Sigmoid colon (tissue), 7 donors: ENCODE data around the gene CNIH3. TPM values are rescaled to one million over a fixed set of nuclear protein-coding genes. Genes with fewer than 3 reads are reported as not detected.

ENCODE experiments used
- DNase-seq: peaks from one replicate; pipeline ENCODE4 v3.0.0-alpha.2; 2019
- H3K27ac ChIP-seq, 4 donors: fragments of 200-600 bp; sonication (generic); one replicate each; pipeline ENCODE4 v1.5.1; 2016 to 2019; ENCODE audit warnings: mild to moderate bottlenecking in 1 of 4
- H3K27me3 ChIP-seq, 3 donors: fragments of 200-600 bp; sonication (generic); one replicate each; pipeline ENCODE4 v1.5.1; 2019; ENCODE audit warnings: mild to moderate bottlenecking in 1 of 3
- H3K36me3 ChIP-seq, 4 donors: fragments of 200-600 bp; sonication (generic); one replicate each; pipeline ENCODE4 v1.5.1; 2016 to 2019
- H3K4me1 ChIP-seq, 4 donors: fragments of 200-600 bp; sonication (generic); one replicate each; pipeline ENCODE4 v1.5.1; 2017 to 2019
- H3K4me3 ChIP-seq, 4 donors: fragments of 200-600 bp; sonication (generic); one replicate each; pipeline ENCODE4 v1.5.1; 2017 to 2019; ENCODE audit warnings: mild to moderate bottlenecking in 2 of 4, moderate library complexity in 1 of 4
- H3K9me3 ChIP-seq, 4 donors: fragments of 200-600 bp in 3 of 4; sonication (generic) in 3 of 4; one replicate each; pipeline versions ENCODE4 v1.5.1 to v1.6.1; 2013 to 2019
- CTCF ChIP-seq, 4 experiments: fragments of 450-650 bp in 3 of 4; fragments of 200-600 bp in 1 of 4; IDR thresholded peaks; one replicate each; pipeline ENCODE4 v1.5.1; 2016 to 2019; ENCODE audit warnings: antibody characterized with exemption in 4 of 4, mild to moderate bottlenecking in 3 of 4, moderate library complexity in 2 of 4
- EP300 ChIP-seq, 4 donors: sonication (generic); formaldehyde crosslinking; IDR thresholded peaks; one replicate each; pipeline ENCODE4 v1.6.1; 2017; ENCODE audit warnings: antibody characterized with exemption in 4 of 4
- POLR2A ChIP-seq, 2 donors: fragments of 450-650 bp; IDR thresholded peaks; one replicate each; pipeline ENCODE4 v1.6.1; 2016; ENCODE audit warnings: antibody characterized with exemption in 2 of 2, mild to moderate bottlenecking in 2 of 2, moderate library complexity in 2 of 2
- POLR2AphosphoS5 ChIP-seq, 4 donors: sonication (generic); formaldehyde crosslinking; IDR thresholded peaks; one replicate each; pipeline ENCODE4 v1.6.1; 2017; ENCODE audit warnings: antibody characterized with exemption in 4 of 4
- WGBS, 2 donors: extraction: QIAGEN DNeasy Blood & Tissue Kit; methylation state at CpG; one replicate each; pipeline ENCODE4 v1.1.7; 2013; 5-methylcytosine and 5-hydroxymethylcytosine counted together
- intact Hi-C: fragments of 100-400 bp; cut with DNase I; formaldehyde crosslinking; loops from one replicate; pipeline ENCODE4 v1.15.1; 2023
- polyA plus RNA-seq, 3 donors: library from polyadenylated mRNA; stranded (reverse); fragments of 200-250 nt; gene quantifications; one replicate each; pipeline ENCODE4 v1.2.3, GENCODE V29; 2013
- total RNA-seq, 4 donors: library from RNA; depleted of rRNA; stranded (reverse); fragments of >200 nt; gene quantifications; one replicate each; pipeline ENCODE4 v1.1.0, GENCODE V29; 2016
- donor health status: healthy with polysubstance abuse.
- donor health status: Bipolar disorder and iron deficiency.
- donor health status: healthy.

Gene CNIH3
- total and polyA plus RNA-seq, 7 donors, result 0.60 to 2.8 (median 1.4) TPM

- Histone ChIP-seq H3K27ac (no peak overlapping the region), H3K9me3 (no peaks in the 10 kb centered on the region), H3K4me3 (no peak overlapping the region), H3K4me1 (no peaks in the 10 kb centered on the region), H3K27me3 (no peaks in the 10 kb centered on the region), H3K36me3 (no peaks in the 10 kb centered on the region)
- no peak for TF ChIP-seq POLR2AphosphoS5 (IDR thresholded peaks at IDR 0.05)
- TF ChIP-seq POLR2A (IDR thresholded peaks at IDR 0.05), result no peak
- TF ChIP-seq EP300 (IDR thresholded peaks at IDR 0.05), result no peak
- TF ChIP-seq CTCF (IDR thresholded peaks at IDR 0.05), result no peak
- no peak for DNase-seq
- 96% methylated on average over 4 of the region's 4 CpGs for WGBS, 2 donors
- intact Hi-C loops, result no loop called here
Measured at GRCh38 chr1:224690576-224690975, 74.5 kb downstream of the CNIH3 start.

DNA sequence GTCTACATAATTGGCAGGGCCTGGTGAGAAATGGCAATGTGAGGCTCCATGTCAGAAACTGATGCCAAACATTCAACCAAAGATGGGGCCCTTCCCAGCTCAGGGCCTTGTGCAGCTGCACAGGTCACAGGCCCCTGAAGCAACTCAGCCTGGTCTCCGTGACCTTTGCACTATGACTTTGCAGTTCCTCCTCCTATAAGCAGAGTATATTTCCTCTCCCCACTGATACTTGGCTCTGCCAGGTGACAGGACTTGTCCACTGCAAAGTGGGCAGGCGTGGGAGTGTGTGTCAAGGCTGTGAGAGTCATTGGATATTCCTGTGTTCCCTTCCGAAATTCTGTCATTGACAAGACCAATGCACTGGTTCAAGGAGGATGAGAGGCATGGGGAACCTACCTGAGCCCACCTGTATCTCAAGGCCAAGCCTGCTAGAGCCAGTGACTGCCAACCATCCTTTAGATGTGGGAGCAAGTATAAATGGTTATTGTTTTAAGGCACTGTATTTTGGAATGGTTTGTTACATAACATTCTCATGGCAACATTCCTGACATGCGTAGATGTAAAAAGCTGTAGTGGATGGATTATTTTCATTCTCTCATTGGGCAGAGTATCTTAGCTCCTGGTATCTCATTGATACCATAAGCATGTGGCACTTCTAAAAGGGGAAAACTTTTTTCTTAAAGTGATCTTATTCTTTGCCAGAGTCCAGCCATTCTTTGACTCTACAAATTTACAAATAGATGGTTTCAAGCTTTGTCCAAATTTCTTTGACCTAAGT lies 75.2 kb downstream of the CNIH3 start:
- Histone ChIP-seq H3K27ac (no peak overlapping the region), H3K9me3 (no peaks in the 10 kb centered on the region), H3K27me3 (no peaks in the 10 kb centered on the region), H3K4me3 (no peak overlapping the region), H3K36me3 (no peaks in the 10 kb centered on the region), H3K4me1 (no peaks in the 10 kb centered on the region)
- no peak for TF ChIP-seq POLR2A (IDR thresholded peaks at IDR 0.05)
- no peak for TF ChIP-seq POLR2AphosphoS5 (IDR thresholded peaks at IDR 0.05)
- TF ChIP-seq EP300 (IDR thresholded peaks at IDR 0.05), result no peak
- no peak for TF ChIP-seq CTCF (IDR thresholded peaks at IDR 0.05)
- intact Hi-C loops, result no loop called here
- WGBS, 2 donors, result 68 to 69% methylated on average over 4 of the region's 4 CpGs
- no peak for DNase-seq

GRCh38 chr1:224694969-224695368 lies 78.9 kb downstream of the CNIH3 start:
- no peak for DNase-seq
- Histone ChIP-seq H3K9me3 (no peaks in the 10 kb centered on the region), H3K4me3 (no peak overlapping the region), H3K27me3 (no peaks in the 10 kb centered on the region), H3K27ac (no peak overlapping the region), H3K36me3 (no peaks in the 10 kb centered on the region), H3K4me1 (no peaks in the 10 kb centered on the region)
- TF ChIP-seq EP300 (IDR thresholded peaks at IDR 0.05) (no peak), POLR2AphosphoS5 (IDR thresholded peaks at IDR 0.05) (no peak), POLR2A (IDR thresholded peaks at IDR 0.05) (no peak), CTCF (IDR thresholded peaks at IDR 0.05) (no peak)
- 86 to 94% methylated on average over 3 of the region's 3 CpGs for WGBS, 2 donors
- intact Hi-C loops, result no loop called here

DNA sequence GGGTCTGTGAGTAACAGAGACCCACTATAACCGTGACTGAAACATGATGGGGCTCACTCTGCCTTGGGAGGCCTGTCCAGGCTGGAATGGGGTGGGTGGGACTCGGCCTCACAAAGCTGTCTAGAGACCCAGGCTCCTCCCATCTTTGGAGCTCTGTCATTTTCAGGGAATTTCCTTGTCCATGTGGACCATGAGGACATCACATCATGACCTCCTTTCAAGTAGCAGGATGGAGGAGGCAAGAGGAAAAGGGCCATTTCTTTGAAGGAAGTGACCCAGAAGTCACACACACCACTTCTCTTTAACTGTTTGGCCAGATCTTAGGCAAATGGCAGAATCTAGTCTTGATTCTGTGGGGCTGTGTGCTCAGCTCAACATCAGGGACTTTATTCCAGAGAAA lies 79.9 kb downstream of the CNIH3 start:
- H3K27ac ChIP-seq, result no peak overlapping the region
- no peaks in the 10 kb centered on the region for H3K9me3 ChIP-seq
- 80 to 89% methylated on average over 2 of the region's 2 CpGs for WGBS, 2 donors
- H3K4me3 ChIP-seq, result no peak overlapping the region
- no peaks in the 10 kb centered on the region for H3K27me3 ChIP-seq
- DNase-seq, result no peak
- H3K36me3 ChIP-seq, result no peaks in the 10 kb centered on the region
- intact Hi-C loops, result no loop called here
- TF ChIP-seq POLR2A (IDR thresholded peaks at IDR 0.05), result no peak
- no peak for TF ChIP-seq EP300 (IDR thresholded peaks at IDR 0.05)
- no peak for TF ChIP-seq POLR2AphosphoS5 (IDR thresholded peaks at IDR 0.05)
- no peak for TF ChIP-seq CTCF (IDR thresholded peaks at IDR 0.05)
- H3K4me1 ChIP-seq, result no peaks in the 10 kb centered on the region
